ENCODE measurements around the gene MCTP1.

GRCh38 chr5:94802450-94802849, 482.4 kb downstream of the MCTP1 start:
- TF ChIP-seq CTCF (IDR thresholded peaks at IDR 0.05) = no peak
- TF ChIP-seq POLR2A (IDR thresholded peaks at IDR 0.05) = no peak
- TF ChIP-seq POLR2AphosphoS5 (IDR thresholded peaks at IDR 0.05) = no peak

Data from breast epithelium (tissue), 3 donors.